Kasumi-1 (cell line): Measurements from ENCODE around the gene OSBPL6.
"Not testable (repeated sequence)": the region's sequence is repeated elsewhere in the genome, so short reads cannot be mapped to it uniquely, and the experiment has no call there.

ENCODE experiments used
- DNase-seq, 2 experiments: peaks; one replicate each; lab custom pipeline; 2025; lab: John Stamatoyannopoulos, UW

OSBPL6 gene

DNA sequence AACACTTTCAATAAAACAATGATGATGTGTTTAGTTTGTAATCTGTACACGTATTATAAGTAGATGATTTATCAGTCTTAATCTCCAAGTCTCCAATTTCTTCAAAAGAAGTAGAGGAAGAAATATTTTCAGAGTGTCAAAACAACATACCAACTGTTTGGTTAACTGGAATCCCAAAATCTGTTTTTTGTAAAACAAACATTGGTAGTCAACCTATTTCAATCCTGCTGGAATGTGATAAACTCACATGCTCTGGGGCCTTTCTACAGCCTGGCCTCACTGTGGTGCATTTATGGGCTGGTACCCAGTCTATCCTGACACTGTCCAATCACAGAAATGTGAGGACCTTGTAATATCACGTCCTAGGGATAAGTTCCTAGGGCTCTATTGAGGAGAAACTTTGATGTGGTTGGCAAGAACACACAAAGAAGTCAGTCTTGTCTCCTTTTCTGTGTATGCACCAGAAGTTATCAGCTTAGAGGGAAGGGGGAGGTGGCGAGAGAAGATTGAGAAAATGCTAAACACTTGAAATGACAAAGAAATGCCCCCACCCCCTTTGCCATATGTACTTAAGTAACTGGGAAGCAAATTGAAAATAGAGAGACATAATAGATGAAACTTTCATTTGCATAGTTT, 209.5 kb downstream of the OSBPL6 start:
- no peak for DNase-seq

DNA sequence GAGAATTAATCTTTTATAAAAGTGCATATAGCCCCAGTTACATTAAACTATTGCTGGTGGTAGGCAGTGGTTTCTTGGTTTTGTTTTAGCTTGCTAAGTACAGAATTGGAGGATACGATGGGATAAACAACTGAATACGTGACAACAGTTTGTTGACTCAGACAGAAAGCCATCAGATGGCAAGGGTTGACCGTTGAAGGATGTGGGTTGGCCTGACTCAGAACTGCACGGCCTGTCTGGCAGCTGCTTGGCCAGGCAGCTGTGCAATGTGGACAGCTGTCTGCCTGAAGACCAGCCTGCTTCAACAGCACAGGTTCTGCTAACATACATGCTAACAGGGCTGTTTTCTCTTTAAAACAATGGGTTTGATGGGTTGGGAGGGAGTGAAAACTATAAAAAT, 210.1 kb downstream of the OSBPL6 start:
- no peak for DNase-seq

DNA sequence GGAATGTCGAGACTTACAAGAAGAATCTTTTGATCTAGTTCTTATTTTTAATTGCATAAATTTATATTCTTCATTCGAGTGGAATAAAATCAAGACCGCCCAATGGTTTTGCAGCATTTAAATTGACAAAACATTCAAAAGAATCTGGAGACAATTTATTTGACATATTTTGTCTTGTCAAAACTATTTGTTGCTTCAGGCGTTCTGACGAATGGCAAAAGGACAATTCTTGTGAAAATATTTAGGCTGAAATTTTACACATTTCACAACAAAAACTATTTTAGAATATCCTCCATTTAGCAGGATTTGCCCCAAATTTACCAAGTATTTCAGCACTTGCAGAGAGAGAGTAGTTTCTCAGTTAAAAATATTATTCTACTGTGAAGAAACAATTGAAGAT, 214.9 kb downstream of the OSBPL6 start:
- DNase-seq: no peak

DNA sequence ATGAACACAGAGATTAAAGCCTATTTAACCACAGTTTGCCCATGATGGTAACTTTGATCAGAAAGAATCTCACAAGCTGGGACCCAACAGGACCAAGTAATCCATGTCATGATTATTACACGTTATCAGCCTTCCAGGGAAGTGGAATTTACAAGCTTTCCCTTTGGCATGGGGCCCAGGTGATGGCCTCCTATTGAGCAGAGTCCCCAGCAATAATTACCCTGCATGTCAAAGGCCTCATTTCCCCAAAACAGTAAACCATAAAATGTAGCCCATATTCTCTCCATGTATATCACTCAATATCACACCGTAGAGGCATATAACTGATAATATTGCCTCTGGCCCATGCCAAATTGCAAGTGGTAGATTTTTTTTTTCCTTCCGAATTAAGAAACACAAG, 217.7 kb downstream of the OSBPL6 start:
- no peak for DNase-seq

DNA sequence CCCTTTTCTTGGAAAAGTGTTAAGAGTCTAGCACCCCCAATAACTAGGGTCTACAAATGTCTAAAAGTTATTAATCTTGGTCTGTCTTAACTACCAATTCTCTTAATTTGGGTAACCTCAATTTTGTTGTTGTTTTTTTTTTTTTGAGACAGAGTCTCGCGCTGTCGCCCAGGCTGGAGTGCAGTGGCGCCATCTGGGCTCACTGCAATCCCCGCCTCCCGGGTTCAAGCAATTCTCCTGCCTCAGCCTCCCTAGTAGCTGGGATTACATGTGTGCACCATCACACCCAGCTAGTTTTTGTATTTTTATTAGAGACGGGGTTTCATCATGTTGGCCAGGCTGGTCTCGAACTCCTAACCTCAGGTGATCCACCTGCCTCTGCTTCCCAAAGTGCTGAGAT, 218.1 kb downstream of the OSBPL6 start:
- not testable (repeated sequence) for DNase-seq

DNA sequence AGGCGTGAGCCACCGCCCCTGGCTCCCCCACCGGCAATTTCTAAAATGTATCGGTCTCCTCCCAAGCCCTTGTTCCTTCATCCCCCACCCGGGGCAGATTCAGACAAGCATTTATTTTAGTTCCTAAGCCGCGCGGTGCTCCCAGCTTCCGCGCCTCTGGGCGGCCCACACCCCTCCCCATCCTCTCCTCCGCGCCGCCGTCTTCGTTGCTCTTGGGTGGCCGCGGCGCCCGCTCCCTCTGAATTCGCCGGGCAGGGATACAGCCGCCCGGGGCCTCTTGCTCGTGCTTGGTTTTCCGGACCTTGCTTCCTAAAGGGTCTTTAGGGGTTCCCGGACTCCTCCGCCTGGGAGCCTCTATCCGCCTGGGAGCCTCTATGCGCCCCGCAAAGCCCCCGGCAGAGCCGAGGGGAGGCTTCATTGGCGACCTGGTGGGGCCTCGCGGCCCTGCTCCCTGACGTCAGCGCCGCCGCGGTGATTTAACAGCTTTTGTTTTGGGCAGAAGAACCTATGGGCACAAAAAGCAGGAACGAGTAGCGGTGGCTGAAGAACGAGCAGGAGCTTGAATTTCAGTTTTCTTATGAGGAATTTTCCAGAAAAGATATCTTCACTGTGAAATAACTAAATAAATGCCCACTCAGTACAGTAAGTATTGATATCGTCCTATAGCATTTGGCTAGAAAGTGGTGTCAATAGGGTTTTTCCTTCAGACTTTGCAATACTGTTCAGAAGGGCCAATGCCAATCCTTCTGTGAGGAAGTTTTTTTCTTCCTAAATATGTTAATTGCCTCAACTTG, 219.4 kb downstream of the OSBPL6 start:
- DNase-seq: peak; percentile 88

DNA sequence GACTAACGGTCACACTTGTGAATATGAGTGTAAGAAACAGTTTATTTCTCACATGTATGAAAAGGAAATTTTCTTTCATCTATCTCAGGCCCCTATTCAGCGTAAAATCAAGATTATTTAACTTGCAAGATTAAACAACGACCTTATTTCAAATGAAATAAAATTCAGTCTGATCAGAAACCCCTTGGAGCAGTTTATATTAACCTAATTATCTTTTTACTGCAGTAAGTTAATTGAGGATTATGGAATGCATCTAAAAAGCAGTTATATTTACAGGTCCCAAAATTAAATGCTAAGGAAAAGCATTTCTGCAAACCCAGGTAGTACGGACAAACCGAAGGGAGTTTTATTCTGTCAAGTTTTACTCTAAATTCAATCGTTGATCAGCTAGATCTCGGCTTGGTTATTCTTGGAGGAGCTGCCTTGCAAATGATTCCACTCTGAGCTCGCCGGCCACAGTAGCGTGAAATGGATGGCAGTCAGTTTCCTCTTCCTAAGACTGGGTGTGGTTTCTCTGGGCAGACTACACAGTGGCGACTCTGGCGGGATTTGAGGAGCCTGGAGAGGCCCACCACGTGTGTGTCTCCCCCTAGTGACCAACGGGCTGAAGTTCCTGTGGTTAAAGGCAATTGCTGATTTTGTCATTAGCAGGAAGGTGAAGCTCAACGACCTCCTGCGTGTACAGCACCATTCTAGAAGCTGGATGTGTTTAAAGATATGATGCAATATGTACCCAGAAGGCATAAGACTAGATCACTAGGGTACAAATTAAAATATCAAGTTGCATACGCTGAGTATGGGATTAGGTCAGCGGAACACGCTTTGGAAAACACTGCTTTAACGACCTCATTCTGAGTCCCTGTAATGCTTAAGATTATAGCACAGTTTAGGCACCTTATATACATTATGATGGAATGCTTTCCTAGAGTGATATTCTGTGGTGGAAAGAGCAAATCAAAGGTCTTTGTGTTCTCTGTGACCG, 220.2 kb downstream of the OSBPL6 start:
- DNase-seq: peak; percentile 98 to 99

DNA sequence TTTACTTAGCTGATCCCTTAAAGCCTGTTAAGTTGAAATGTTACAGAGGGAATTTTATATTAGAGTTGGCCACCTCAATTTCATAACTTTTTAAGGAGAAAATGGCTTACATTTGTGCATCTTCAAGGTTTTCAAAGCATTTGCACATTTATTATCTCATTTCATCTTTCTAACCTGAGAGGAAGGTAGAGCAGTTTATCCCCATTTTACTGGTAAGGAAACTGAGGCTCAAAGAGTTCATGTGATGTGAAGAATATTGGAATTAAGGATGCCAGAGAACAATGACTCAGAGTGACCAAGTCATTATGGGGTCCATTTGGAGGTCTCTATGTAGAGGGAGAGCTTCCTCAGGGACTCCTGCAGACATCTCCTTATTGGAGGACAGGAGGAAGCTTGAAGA, 221.7 kb downstream of the OSBPL6 start:
- no peak for DNase-seq

DNA sequence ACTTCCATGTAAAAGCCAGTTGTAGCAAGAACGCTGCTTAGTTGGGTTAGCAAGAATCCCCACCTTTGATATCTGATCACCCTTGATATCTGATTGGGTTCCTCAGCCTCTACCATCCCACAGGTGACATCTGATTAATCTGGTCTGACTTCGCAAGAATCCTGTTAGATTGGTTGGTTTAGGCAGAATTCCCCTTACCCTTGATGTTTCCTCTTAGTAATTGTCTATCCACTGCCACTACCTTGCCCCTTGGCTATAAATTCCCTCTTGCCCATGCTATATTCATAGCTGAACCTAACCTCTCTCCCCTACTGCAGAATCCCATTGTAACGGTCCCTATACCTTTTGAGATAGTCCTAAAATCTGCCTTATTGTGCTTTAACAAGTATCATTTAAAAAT, 223.6 kb downstream of the OSBPL6 start:
- no peak for DNase-seq

DNA sequence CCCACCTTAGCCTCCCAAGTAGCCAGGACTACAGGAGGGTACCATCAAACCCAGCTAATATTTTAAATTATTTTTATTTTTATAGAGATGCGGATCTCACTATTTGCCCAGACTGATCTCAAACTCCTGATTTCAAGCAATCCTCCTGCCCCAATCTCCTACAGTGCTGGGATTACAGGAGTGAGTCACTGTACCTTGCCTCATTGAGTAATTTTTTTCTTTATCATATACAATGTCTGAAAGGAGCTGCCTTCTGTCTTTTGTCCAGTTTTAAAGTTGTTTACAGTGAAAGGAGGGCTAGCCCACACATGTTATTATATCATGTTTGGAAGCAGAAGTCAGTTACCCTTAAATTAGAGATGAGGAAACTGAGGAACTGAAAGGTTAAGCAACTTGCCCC, 224.1 kb downstream of the OSBPL6 start:
- DNase-seq: no peak

DNA sequence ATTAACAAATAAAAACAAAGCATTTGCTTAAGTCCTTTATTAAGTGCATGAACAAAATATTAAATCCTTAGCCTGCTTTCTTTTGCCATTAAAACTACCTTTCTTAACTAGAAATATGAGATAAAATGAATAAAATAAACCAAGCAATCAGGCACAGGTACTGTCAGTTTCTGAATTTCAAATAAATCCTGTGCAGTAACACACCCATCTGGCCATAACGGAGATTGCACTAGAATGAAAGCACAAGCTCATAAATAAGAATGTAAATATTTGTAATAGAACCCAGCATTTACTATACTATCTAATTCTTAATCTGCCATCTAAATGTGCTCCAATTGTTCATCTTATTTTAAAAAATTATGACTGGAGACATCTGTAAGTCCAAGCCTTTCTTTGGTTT, 224.8 kb downstream of the OSBPL6 start:
- DNase-seq: peak; percentile 60 to 73

DNA sequence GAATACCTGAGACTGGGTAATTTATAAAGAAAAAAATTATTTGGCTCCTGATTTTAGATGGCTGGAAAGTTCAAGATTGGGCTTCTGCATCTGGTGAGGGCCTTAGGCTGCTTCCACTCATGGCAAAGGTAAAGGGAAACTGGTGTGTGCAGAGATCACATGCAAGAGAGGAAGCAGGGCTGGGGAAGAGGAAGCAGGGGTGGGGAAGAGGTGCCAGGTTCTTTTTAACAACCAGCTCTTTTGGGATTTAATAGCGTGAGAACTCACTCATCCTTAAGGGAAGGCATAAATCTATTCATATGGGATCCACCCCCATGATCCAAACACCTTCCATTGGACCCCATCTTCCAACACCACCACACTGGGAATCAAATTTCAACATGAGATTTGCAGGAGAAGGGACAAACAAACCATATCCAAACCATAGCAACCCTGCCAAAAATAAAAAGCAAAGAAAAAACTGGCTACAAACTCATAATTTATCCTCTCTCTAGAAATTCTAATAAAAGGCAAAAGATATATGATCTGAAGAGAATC, 226.2 kb downstream of the OSBPL6 start:
- DNase-seq: peak; percentile 19 to 27

DNA sequence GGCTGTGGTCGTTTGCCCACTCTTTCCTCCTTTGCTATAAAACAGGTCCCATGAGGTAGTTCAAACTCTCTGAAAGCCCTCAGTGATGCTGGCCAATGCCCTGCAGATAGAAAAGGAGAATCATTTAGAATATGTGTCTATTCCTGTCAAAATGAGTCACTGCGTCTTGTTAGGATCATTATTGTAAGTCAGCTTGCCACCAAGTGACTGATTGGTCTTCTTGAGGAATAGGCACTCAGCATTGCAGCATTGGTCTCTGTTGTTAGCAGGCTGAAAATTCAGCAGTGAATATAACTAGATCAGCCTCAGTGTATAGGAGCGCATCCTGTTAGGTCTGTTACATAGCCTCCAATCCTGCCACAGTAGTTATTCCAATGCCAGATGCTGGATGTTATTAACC, 227.8 kb downstream of the OSBPL6 start:
- no peak for DNase-seq

DNA sequence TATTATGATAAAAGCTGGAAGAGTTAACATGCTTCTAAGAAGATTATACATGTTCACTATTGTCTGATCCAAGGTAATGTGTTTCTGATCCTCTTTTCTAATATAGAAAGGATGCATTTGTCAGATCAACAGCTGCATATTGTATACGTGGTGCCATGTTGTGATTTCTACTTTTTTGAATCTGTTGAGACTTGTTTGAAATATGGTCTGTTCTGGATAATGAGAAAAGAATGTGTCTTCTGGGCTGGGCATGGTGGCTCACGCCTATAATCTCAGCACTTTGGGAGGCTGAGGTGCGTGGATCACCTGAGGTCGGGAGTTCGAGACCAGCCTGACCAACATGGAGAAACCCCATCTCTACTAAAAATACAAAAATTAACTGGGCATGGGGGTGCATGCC, 229.4 kb downstream of the OSBPL6 start:
- DNase-seq: not testable (repeated sequence)

DNA sequence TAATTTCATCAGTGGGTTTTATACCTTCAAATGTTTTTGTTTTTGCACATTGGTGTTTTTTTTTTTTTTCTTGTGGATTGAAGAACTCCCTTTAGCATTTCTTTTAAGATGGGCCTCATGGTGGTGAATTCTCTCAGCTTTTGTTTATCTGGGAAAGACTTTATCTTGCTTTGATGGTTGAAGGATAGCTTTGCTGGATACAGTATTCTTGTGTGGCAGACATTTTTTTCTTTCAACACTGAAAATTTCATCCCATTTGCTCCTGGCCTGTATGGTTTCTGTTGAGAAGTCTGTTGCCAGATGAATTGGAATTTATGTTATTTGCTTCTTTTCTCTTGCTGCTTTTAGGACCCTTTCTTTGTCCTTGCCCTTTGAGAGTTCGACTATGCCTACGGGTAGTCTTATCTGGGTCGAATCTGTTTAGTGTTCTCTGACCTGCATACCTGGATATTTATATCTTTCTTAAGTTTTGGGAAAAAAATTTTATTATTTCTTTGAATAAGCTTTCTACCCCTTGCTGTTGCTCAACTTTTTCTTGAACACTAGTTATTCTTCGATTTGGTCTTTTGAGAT, 231.0 kb downstream of the OSBPL6 start:
- no peak for DNase-seq

DNA sequence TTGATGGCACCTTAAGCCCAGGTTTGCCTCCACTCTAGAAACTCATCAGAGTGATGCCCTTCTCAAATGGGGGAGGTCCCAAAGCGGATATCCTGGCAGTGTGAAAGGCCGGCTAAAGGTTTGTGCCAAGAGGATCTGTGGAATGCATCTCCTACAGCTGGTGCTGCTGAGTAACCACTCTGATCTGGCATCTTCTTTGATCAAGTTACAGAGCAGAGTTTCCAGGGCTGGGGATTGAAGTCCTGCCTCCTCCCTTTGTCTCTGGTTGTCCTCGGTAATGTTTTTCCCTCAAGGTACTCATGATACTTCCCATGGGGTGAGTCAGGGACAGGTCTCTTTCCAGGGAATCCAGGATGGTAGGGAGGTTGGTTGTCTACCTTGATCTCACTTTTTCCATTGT, 232.1 kb downstream of the OSBPL6 start:
- DNase-seq: no peak

DNA sequence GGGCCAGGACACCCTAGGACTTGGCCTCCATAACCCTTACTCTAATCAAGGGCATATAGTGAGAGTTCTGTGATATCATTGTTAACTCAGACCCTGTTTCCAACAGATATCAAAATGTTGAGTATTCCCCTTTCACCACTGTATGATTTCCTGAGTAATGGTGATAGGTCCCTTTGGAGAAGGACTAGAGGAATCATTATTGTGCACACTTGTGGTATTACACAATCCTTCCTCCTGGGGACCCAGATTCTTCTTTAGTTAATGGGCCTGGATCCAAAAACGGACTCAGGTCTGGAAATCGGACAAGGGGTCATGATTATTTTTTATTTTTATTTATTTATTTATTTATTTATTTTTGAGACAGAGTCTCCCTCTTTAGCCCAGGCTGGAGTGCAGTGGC, 233.1 kb downstream of the OSBPL6 start:
- no peak for DNase-seq

DNA sequence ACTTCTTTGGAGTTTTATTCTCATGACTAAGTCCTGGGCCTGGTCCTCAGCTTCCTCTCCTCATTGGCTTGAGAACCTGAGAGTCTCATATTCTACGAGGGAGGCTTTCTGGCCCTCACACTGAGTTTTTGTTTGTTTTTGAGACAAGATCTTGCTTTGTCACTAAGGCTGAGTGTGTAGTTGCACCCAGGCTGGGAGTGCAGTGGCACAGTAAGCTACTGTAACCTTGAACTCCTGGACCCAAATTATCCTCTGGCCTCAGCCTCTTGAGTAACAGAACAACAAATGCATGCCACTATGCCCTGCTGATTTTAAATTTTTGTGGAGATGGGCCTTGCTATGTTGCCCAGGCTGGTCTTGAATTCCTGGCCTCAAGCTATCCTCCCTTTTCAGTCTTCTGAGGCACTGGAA, 234.1 kb downstream of the OSBPL6 start:
- DNase-seq: no peak

DNA sequence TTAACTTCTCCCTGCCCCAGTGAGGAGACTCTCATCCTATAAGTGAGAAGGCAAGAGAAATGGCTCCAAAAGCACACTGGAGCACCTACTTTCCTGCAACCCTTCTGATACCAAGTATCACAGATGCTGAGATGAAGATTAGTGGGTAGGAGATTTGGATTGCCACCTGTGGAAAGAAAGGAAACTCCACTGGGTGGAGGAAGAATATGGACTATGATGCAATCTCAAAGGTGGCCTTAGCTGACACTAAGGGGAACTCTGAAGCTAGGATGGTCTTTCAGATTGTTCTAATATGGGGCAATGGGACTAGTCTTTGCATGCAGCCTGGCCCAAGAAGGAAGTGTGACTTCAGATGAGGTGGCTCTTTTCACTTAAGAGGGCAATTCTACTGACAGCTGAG, 235.0 kb downstream of the OSBPL6 start:
- no peak for DNase-seq

DNA sequence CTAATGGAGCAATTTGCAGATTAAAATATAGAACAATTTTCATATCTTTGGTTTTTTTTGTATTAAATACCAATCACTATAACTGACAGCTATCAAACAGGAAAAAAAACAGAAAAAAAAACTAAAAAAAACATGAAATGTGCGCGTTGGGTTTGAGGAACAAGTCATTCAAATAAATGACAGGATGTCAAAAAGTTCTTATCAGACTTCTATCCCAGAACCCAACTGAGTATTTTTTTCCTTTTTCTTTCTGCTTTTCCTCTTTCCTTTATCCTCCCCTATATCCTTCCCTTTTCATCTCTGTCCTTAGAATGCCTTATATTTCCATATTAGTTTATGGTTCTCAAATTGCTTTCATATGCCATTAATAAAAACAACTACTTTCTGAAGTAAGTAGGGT, 242.3 kb downstream of the OSBPL6 start:
- DNase-seq: no peak

DNA sequence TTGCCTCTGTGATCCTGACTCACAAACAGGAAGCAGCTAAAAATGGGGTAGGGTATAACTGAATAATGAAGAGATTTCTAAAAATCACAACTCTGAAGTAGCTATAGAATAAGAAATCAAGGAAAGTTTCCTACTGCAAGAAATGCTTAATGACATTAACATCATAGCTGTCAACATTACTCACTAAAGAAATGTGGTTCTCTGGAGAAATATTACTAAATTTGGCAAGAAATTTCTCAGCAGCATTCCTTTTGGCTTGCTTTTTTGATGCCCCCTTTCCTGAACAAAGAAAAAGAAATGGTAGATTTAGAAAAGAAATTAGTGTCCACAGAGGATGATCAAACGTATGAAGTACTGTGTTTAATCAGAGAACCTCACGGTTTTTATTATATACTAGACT, 247.1 kb downstream of the OSBPL6 start:
- DNase-seq: no peak
